ENCODE measurements around the gene GZMH. TPM values are rescaled to one million over a fixed set of nuclear protein-coding genes. Genes with fewer than 3 reads are reported as not detected.
"Not testable (repeated sequence)": the region's sequence is repeated elsewhere in the genome, so short reads cannot be mapped to it uniquely, and the experiment has no call there.

Gene GZMH
- not detected in 2 replicates for total RNA-seq
- long read RNA-seq = 0 reads

- H3K36me3 Mint-ChIP-seq (ENCODE audit: unreplicated experiment) = no peaks in the 10 kb centered on the region
- no peaks in the 10 kb centered on the region for H3K9me3 Mint-ChIP-seq (ENCODE audit: unreplicated experiment)
- no peak for TF ChIP-seq CTCF (IDR thresholded peaks at IDR 0.05)
- no peak within 1 kb of the TSS for H3K27ac Mint-ChIP-seq (ENCODE audit: unreplicated experiment)
- H3K4me3 Mint-ChIP-seq (ENCODE audit: unreplicated experiment) = no peak within 1 kb of the TSS
- H3K27me3 Mint-ChIP-seq (ENCODE audit: unreplicated experiment) = no peaks in the 10 kb centered on the region
- no peaks in the 10 kb centered on the region for H3K4me1 Mint-ChIP-seq (ENCODE audit: unreplicated experiment)
- no peak for DNase-seq (ENCODE audit: extremely low spot score, unreplicated experiment)
Observed at GRCh38 chr14:24609655-24610344, at the start of gene GZMH. Gene GZMH, minus strand, starts transcription at chr14:24609685. Its CDS starts 72 bp downstream, at chr14:24609613.

- not testable (repeated sequence) for H3K4me1 Mint-ChIP-seq (ENCODE audit: unreplicated experiment); H3K9me3 Mint-ChIP-seq (ENCODE audit: unreplicated experiment); H3K4me3 Mint-ChIP-seq (ENCODE audit: unreplicated experiment); DNase-seq (ENCODE audit: extremely low spot score, unreplicated experiment); H3K27ac Mint-ChIP-seq (ENCODE audit: unreplicated experiment); H3K27me3 Mint-ChIP-seq (ENCODE audit: unreplicated experiment); H3K36me3 Mint-ChIP-seq (ENCODE audit: unreplicated experiment)
Observed at GRCh38 chr14:24648361-24648760, 38.9 kb upstream of the GZMH start.

GRCh38 chr14:24639905-24640304 is 30.4 kb upstream of the GZMH start:
- no peak overlapping the region for H3K27ac Mint-ChIP-seq (ENCODE audit: unreplicated experiment)
- DNase-seq (ENCODE audit: extremely low spot score, unreplicated experiment) = no peak
- no peaks in the 10 kb centered on the region for H3K9me3 Mint-ChIP-seq (ENCODE audit: unreplicated experiment)
- no peaks in the 10 kb centered on the region for H3K4me1 Mint-ChIP-seq (ENCODE audit: unreplicated experiment)
- H3K4me3 Mint-ChIP-seq (ENCODE audit: unreplicated experiment) = no peak overlapping the region
- H3K27me3 Mint-ChIP-seq (ENCODE audit: unreplicated experiment) = no peaks in the 10 kb centered on the region
- no peak for TF ChIP-seq CTCF (IDR thresholded peaks at IDR 0.05)
- no peaks in the 10 kb centered on the region for H3K36me3 Mint-ChIP-seq (ENCODE audit: unreplicated experiment)

GRCh38 chr14:24639270-24639669 is 29.8 kb upstream of the GZMH start:
- H3K9me3 Mint-ChIP-seq (ENCODE audit: unreplicated experiment) = no peaks in the 10 kb centered on the region

GRCh38 chr14:24634158-24634557 is 24.7 kb upstream of the GZMH start, which contains the start of gene GZMB:
Gene GZMB, minus strand, starts transcription at chr14:24634190. Its CDS starts 30 bp downstream, at chr14:24634160.
- no peak for TF ChIP-seq CTCF (IDR thresholded peaks at IDR 0.05)
- Mint-ChIP-seq H3K27me3 (ENCODE audit: unreplicated experiment) (no peaks in the 10 kb centered on the region), H3K4me1 (ENCODE audit: unreplicated experiment) (no peaks in the 10 kb centered on the region), H3K36me3 (ENCODE audit: unreplicated experiment) (no peaks in the 10 kb centered on the region), H3K4me3 (ENCODE audit: unreplicated experiment) (no peak within 1 kb of the TSS), H3K9me3 (ENCODE audit: unreplicated experiment) (no peaks in the 10 kb centered on the region), H3K27ac (ENCODE audit: unreplicated experiment) (no peak within 1 kb of the TSS)
- no peak for DNase-seq (ENCODE audit: extremely low spot score, unreplicated experiment)

More at GRCh38 chr14:24639270-24639669, 29.8 kb upstream of the GZMH start:
- TF ChIP-seq CTCF (IDR thresholded peaks at IDR 0.05) = no peak
- Mint-ChIP-seq H3K4me3 (ENCODE audit: unreplicated experiment) (no peak overlapping the region), H3K27ac (ENCODE audit: unreplicated experiment) (no peak overlapping the region), H3K27me3 (ENCODE audit: unreplicated experiment) (no peaks in the 10 kb centered on the region), H3K36me3 (ENCODE audit: unreplicated experiment) (no peaks in the 10 kb centered on the region), H3K4me1 (ENCODE audit: unreplicated experiment) (no peaks in the 10 kb centered on the region)
- DNase-seq (ENCODE audit: extremely low spot score, unreplicated experiment) = no peak

All from osteocyte (in vitro differentiated cells).